ENCODE data around the gene MBD3L3.
"Not testable (repeated sequence)": the region's sequence is repeated elsewhere in the genome, so short reads cannot be mapped to it uniquely, and the experiment has no call there.

The MBD3L3 gene

DNA sequence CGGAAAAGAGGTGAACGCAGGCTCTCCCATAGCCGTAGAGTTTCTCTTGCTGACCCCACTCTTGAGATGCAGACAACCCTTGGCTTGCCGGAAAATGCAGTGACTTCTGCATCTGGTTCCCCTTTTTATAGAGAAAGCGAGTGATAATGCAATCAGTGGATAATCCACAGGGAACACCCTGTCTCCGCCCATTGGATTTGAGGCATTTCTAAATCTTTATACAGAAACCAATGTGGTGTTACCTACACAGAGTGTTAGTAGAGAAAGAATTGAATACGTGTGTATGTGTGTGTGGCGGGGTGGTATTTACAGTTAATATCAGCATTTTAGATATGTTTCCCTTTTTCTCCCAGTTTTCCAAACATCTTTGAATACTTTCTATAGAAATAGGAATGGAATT, at the start of gene MBD3L3:
TSS of gene MBD3L3 (minus strand) at position 101 of the 400 bp plus-strand sequence. CDS start at position 30, 71 bp downstream.
- DNase-seq: not testable (repeated sequence)

DNA sequence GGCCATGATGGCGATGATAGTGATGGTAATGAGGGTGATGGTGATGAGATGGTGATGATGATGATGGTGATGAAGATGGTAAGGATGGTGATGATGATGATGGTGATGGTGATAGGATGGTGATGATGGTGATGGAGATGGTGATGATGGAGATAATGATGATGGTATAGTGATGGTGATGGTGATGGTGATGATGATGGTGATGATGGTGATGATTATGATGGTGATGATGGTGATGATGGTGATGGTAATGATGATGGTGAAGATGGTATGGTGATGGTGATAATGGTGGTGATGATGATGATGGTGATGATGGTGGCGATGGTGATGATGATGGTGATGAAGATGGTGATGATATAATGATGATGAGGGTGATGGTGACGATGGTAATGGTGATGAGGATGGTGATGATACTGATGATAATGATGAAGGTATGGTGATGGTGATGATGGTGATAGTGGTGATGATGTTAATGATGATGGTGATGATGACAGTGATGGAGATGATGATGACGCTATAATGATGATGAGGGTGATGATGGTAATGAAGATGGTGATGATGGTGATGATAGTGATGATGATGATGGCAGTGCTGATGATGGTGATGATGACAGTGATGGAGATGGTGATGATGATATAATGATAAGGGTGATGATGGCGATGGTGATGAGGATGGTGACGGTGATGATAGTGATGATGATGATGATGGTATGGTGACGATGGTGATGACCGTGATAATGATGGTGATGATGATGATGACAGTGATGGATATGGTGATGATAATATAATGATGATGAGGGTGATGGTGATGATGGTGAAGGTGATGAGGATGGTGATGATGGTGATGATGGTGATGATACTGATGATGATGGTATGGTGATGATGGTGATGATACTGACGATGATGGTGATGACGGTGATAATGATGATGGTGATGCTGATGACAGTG, 48.5 kb upstream of the MBD3L3 start:
- DNase-seq: no peak

DNA sequence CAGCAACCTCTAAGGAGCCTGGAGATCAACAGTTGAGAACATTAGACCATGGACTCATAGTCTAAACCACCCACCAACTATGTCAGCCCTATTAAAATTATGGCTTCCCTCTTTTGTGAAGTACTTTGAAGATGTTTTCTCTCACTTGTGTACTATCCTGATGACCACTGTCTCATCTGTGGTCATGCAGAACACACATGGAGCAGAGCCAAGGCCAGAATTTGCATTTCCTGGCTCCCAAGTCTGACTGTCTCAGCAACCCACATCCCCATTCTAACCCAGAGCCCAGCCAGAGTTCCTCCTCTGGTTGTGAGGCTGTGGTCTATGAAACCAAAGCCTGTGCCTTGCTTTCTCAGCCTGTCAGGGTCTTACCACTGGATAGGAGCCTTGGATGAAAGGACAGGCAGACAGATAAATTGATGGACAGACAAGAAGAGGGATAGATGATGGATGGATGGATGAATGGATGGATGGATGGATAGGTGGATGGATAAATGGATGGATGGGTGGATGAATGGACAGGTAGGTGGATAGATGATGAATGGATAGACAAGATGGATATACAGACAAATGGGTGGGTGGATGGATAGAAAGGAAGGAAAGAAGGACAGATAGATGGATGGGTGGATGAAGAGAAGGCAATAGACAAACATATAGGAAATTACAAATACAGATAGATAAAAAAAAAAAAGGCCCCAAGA, 46.4 kb upstream of the MBD3L3 start:
- no peak for DNase-seq

DNA sequence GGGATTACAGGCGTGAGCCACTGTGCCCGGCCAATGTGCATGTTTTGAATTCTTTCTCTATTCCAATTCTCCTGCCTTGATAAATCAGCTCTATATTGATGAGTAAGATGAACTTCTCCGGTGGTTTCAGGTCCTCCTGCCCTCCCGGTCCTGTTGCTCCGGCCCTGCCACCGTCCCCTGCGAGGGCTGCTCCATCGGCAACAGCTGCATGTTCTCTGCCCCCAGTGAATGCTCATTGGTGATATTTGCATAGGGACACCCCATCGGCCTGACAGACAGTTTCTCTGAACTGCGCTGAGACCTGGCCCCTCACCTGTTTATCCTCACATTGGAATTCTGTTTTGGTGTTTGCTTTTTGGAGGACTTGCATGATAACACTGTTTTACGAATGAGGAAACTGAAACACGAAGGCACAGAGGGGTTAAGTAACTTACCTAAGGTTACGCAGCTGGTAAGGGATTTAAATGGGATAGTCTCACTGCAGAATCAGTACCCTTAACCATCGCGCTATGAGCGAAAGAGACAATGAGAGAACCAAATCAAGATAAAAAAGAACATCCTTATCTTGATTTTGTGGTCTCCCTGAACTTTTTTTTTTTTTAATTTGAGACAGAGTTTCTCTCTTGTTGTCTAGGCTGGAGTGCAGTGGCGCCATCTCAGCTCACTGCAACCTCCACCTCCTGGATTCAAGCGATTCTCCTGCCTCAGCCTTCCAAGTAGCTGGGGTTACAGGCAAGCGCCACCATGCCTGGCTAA, 43.2 kb upstream of the MBD3L3 start:
- no peak for DNase-seq

DNA sequence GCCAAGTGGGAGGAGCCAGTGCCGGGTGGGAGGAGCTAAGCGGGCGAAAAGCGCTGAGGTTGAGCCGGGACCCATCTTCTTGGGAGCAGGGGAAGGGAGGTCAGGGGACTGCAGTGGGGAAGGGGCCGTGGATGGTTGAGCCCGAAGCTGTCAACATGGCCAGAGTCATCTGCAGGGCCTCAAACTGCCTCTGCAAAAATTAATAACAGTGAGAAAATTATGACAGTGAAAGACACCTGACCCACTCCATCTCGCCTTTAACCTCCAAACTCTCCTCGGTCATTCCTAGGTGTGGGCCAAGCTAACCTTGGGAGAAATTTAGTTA, 41.1 kb upstream of the MBD3L3 start:
- DNase-seq: no peak

DNA sequence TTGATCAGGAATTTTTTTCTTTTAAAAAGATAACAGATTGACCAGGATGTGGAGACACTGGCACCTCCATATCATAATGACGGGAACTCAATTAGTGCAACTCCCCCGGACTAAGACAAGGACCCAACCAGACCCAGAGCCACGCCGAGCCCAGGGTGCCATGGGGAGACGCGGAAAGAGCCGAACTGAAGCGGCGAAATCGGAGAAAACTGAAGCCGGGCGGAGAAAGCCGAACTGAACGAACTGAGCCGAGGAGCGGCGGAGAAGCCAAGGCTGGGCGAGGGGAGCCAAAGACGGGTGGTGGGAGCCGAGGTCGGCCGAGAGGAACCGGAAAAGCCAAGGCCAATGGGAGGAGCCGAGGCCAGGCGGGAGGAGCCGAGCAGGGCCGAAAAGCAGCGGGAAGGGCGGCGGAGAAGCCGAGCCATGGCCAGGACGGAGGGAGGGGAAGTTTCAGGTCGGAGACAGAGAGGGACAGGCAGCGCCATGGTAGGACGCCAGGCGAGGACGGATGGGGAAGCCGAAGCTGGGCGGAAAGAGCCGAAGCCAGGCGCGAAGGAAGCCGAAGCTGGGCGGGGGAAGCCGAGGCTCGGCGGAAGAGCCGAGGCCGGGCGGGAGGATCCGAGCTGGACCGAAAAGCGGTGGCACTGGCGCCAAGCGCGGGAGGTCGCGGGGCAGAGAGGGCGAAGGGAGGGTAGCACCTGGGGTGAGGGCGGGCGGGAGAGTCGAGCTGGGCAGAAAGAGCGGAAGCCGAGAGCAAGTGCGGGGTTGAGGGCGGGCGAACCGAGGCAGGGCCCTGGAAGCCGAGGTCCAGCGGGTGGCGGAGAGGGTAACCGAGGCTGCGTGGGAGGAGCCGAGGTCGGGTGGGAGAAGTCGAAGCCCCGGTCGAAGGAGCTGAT, 40.5 kb upstream of the MBD3L3 start:
- DNase-seq: peak; percentile 91

DNA sequence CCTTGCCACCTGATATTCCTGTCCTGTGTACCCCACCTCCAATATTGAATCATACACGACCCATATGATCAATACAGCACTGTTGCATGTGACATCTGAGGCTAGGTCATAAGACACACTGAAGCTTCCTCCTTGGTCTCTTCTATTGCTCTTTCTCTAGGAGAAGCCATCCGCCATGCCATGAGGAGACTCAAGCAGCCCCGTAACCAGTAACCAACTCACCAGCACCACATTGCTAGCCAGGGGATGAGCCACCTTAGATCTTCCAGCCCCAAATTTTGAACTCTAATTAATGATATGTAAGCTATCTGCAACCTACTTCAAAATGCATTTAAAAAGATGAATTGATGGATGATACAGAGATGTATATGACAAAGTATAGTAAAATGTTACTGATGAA, 39.6 kb upstream of the MBD3L3 start:
- DNase-seq: no peak

DNA sequence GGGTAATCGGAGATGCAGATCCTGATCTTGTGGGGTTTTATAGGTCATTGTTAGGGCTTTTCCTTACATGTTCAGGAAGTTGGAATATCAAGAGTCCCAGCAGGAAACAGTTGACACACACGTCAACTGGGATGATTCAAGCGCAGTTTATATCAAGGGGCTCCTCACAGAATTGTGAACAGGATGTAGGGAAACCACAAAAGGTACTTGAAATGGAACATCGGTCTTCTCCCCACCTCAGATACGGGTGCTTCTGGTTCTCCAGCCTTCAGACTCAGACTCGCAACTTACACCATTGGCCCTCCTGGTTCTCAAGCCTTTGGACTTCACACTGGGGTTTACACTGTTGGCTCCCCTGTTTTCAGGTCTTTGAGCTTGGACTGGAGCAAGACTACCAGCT, 30.5 kb upstream of the MBD3L3 start:
- DNase-seq: no peak

DNA sequence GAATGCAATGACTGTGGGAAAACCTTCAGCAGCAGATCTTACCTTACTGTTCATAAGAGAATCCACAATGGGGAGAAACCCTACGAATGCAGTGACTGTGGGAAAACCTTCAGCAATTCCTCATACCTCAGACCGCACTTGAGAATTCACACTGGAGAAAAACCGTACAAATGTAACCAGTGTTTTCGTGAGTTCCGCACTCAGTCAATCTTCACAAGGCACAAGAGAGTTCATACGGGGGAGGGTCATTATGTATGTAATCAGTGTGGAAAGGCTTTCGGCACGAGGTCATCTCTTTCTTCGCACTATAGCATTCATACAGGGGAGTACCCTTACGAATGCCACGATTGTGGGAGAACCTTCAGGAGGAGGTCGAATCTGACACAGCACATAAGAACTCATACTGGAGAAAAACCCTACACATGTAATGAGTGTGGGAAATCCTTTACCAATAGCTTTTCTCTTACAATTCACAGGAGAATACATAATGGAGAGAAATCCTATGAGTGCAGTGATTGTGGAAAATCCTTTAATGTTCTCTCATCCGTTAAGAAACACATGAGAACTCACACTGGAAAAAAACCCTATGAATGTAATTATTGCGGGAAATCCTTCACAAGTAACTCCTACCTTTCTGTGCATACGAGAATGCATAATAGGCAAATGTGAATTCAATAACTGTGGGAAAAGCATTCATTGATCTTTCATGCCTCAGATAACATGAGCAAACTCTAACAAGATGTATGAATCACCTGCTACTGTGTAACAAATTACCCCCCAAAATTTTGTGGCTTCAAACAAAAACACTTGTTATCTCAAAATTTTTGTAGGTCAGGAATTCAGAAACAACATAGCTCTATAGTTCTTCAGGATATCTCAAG, 24.8 kb upstream of the MBD3L3 start:
- DNase-seq: no peak

DNA sequence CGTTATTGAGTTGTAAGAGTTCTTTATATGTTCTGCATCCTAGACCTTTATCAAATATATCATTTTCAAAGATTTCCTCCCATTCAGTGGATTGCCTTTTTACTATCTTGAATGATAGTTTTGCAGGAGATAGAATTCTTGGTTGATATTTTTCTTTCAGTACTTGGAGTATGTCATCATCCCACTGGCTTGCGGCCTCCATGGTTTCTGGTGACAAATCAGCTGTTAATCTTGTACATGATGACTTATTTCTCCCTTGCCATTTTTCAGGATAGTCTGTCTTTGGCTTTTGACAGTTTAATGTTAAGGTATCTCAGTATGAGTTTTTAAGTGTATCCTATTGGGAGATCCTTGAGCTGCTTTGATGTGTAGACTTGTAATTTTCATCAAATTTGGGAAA, 19.5 kb upstream of the MBD3L3 start:
- DNase-seq: no peak

DNA sequence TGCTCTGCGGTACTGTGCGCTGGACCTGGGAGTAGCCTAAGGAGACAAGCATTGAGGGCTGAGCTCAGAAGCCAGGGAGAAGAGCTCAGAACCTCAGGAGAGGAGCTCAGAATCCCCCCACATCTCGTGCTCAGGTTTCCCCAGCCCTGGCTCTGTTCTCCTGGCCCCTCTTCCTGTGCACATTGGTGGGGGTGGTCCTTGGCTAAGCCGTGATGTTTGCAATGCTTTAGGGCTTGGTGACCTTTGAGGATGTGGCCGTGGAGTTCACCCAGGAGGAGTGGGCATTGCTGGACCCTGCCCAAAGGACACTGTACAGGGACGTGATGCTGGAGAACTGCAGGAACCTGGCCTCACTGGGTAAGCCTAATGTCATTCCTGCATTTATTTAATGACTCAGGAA, 17.7 kb upstream of the MBD3L3 start:
- no peak for DNase-seq

DNA sequence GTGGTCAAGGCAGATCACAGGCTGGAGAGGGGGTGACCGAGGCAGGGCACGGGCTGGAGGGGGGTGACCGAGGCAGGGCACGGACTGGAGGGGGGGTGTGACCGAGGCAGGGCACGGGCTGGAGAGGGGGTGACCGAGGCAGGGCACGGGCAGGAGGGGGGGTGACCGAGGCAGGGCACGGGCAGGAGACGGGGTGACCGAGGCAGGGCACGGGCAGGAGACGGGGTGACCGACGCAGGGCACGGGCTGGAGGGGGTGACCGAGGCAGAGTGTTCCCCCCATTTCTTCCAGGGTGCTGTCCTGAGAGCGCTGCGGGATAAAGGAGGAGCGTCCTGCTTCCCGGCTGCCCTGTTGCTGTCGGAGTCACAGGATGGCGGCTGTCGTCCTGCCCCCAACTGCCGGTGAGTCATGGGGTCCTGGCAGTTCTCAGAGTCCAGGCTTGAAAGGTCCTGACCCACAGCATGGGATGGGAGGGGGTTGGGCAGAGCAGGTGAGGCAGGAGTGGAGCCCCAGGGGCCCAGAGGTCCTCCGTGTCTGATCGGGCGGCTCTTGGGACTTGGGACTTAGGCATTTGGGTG, 16.3 kb upstream of the MBD3L3 start:
- DNase-seq: no peak

DNA sequence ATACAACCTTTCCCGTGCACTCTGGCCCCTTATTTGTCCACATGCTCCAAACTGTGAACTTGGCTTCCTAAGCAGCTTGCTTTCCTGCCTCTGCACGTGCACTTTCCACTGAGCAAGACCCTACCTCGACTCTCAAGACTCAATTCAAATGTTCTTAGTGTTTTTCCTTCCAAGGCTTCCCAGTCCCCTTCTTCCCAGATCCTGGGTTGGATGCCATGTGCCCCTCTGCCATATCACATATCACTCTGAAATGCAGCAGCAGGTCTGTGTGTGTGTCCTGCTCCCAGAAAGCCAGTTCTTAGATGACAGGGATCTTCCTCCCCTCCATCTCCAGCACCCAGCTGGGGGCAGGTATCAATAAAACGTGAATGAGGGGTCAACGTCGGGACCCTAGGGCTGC, 14.1 kb upstream of the MBD3L3 start:
- no peak for DNase-seq

DNA sequence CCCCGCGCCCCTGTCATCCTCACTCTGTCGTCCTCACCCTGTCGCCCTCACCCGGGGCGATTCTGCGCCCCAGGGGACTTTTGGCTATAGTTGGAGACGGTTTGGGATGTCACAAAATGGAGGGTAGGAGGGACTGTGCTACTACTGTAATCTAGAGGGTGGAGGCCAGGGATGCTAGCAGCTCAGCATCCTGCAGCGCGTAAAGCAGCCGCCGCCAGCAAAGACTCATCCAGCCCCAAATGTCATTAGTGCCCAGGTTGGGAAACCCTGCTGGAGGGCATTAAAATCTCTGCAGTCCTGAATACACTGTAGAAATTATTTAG, 11.4 kb upstream of the MBD3L3 start:
- no peak for DNase-seq

DNA sequence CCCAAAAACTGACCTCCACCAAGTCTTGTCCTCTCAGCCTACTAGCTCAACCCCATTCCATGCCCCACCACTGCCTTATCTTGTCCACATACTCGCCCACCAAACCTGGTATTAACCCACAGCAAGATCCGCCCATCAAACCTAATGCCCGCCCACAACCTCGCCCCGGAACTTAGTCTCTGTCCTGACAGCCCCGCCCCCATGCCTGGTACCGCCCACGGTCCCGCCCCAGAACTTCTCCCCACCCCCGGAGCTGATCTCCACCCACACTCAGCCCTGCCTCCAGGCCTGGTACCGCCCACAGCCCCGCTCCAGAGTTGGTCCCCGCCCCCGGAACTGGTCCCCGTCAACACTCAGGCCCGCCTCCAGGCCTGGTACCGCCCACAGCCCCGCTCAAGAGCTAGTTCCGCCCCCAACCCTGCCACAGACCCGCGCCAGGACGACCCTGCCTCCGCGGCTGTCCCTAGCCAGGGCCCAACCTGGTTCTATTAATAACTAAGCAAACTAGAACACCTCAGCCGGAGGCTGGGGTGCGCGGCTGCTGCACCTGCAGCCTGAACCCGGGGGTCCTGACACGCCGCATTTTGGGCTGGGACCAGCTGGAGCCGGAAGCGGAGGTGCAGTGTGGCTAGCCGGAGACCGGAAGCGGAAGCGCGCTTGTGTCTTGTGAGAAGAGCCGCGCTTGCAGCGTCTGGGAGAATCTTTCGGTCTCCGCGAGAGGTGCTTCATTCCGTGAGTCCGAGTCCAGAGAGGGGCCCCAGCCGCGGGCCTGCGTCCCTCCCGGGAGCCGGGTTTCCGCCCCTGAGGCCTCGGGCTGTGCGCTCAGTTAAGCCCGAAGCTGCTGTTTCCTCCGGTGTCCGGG, 10.8 kb upstream of the MBD3L3 start, which contains the start of gene ZNF557:
TSS of gene ZNF557 (plus strand) at position 662 of the 862 bp plus-strand sequence. CDS start 5,372 bp downstream, outside the sequence.
- peak; percentile 99 for DNase-seq

DNA sequence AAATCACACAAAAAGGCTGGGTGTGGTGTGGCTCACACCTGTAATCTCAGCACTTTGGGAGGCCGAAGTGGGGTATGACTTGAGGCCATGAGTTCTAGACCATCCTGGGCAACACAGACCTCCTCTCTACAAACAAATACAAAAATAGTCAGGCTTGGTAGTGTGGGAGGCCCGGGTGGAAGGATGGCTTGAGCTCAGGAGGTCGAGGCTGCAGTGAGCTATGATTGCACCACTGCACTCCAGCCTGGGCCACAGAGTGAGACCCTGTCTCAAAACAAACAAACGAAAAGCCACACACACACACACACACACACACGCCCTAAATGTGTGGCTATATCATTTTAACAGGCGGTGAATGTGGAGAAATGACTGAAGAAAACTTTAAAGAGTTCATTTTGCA, 10.1 kb upstream of the MBD3L3 start:
- no peak for DNase-seq

DNA sequence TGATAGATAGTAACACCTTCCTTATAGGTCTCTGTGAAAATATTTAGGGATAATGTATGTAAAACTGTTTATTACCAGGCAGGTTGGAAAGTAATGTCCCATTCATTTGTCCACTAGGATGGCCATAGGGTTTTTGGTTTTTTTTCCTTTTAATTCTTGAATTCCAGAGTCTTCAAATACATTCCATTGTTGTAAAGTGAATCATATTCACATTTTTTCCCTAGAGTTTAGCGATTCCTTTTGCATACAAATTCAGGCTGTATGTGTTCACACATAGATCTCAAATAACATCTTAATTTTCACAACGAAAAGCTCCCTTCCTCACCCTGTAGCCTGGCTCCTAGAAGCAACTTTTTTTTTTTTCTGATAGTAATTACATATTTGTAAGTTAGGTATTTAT, 9.2 kb upstream of the MBD3L3 start:
- DNase-seq: no peak

DNA sequence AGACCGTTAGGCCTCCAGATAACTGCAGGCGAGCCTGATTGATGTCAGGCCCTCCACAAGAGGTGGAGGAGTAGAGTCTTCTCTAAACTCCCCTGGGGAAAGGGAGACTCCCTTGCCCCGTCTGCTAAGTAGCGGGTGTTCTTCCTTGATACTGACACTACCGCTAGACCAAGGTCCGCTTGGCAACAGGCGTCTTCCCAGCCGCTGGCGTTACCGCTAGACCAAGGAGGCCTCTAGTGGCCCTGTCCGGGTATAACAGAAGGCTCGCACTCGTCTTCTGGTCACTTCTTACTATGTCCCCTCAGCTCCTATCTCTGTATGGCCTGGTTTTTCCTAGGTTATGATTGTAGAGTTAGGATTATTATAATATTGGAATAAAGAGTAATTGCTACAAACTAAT, 8.6 kb upstream of the MBD3L3 start:
- DNase-seq: not testable (repeated sequence)

DNA sequence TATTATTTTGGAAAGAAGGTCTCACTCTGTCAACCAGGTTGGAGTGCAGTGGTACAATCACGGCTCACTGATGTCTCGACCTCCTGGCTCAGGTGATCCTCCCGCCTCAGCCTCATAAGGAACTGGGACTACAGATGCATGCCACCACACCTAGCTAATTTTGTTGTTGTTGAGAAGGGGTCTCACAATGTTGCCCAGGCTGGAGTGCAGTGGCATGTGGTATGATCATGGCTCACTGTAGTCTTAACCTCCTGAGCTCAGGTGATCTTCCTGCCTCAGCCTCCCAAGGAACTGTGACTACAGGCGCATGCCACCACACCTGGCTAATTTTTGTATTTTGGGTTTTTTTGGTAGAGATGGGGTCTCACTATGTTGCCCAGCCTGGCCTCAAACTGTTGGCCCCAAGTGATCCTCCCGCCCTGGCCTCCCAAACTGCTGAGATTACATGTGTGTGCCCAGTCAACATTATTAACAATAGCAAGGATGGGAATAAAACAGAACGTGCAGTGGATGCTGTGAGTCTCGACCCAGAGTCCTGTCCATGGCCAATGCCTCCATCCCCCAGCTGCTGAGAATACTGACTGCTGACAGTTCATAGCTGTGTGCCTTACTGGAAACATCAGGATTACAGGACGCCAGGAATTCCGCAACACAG, 5.4 kb upstream of the MBD3L3 start:
- no peak for DNase-seq

DNA sequence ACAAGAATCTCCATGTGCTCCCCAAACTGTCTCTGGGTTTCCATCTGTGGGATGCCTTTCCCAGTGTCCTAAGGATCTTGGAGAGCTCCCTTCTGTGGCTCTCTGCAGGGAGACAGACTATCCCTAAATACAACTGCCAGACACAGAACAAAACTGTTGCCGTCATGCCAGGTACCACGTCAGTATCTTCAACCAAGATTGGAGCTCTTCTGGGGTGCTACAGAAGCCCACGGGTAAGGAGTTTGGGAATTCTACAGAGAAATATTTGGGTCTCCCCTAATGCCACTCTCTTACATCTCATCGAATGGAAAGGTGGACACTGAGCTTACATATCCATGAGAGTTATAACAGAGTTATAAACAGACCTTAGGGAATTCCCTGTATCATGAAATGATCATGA, 4.9 kb upstream of the MBD3L3 start:
- no peak for DNase-seq

Data from activated CD4-positive, alpha-beta T cell treated with anti-CD3 and anti-CD28 coated beads, Interleukin-2, amount 50 U/mL, for 16 hours (primary cell).